HepG2 (cell line): ENCODE data around the gene SNU13. TPM values are rescaled to one million over a fixed set of nuclear protein-coding genes. Genes with fewer than 3 reads are reported as not detected.
A peak's percentile ranks its signal among the peaks of the same experiment; 100 is the strongest.

Experiments
- ARHGAP35 ChIP-seq: sonication (generic); formaldehyde crosslinking; IDR thresholded peaks from 2 replicates; pipeline ENCODE4 v1.9.0; 2022; ENCODE audit warnings: mild to moderate bottlenecking, inconsistent platforms, moderate library complexity, missing genetic modification reagents, borderline replicate concordance
- BCL3 ChIP-seq: sonication (generic); formaldehyde crosslinking; IDR thresholded peaks from 2 replicates; pipeline ENCODE4 v1.5.1; 2020; ENCODE audit warnings: mild to moderate bottlenecking, missing genetic modification reagents, moderate library complexity
- ELK4 ChIP-seq: sonication (generic); formaldehyde crosslinking; IDR thresholded peaks from 2 replicates; pipeline ENCODE4 v1.9.0; 2021; ENCODE audit warnings: missing genetic modification reagents, borderline replicate concordance
- FOXC1 ChIP-seq: sonication (generic); formaldehyde crosslinking; IDR thresholded peaks from 2 replicates; pipeline ENCODE4 v1.8.0; 2022; ENCODE audit warnings: mild to moderate bottlenecking, missing genetic modification reagents, borderline replicate concordance
- HES4 ChIP-seq: sonication (generic); formaldehyde crosslinking; IDR thresholded peaks from 2 replicates; pipeline ENCODE4 v1.9.0; 2021; ENCODE audit warnings: mild to moderate bottlenecking, missing genetic modification reagents, borderline replicate concordance
- HNF1B ChIP-seq: sonication (generic); formaldehyde crosslinking; IDR thresholded peaks from 2 replicates; pipeline ENCODE4 v1.5.1; 2020; ENCODE audit warnings: mild to moderate bottlenecking, moderate library complexity, missing genetic modification reagents
- HOMEZ ChIP-seq: IDR thresholded peaks from 2 replicates; pipeline ENCODE4 v1.6.1; 2016; ENCODE audit warnings: low read depth
- ISL2 ChIP-seq: sonication (generic); formaldehyde crosslinking; IDR thresholded peaks from 2 replicates; pipeline ENCODE4 v1.5.0; 2020; ENCODE audit warnings: missing genetic modification reagents
- KLF12 ChIP-seq: sonication (generic); formaldehyde crosslinking; IDR thresholded peaks from 2 replicates; pipeline ENCODE4 v1.4.0; 2020; ENCODE audit warnings: missing genetic modification reagents, borderline replicate concordance
- LBX2 ChIP-seq: sonication (generic); formaldehyde crosslinking; IDR thresholded peaks from 2 replicates; pipeline ENCODE4 v1.5.0; 2020; ENCODE audit warnings: missing genetic modification reagents, mild to moderate bottlenecking, borderline replicate concordance
- SALL2 ChIP-seq: sonication (generic); formaldehyde crosslinking; IDR thresholded peaks from 2 replicates; pipeline ENCODE4 v1.8.1; 2023; ENCODE audit warnings: mild to moderate bottlenecking, missing genetic modification reagents, inconsistent platforms
- SP5 ChIP-seq: IDR thresholded peaks from 2 replicates; pipeline ENCODE4 v1.6.1; 2016; ENCODE audit warnings: low read depth, borderline replicate concordance
- TAF15 ChIP-seq: fragments of 200-400 bp; formaldehyde crosslinking; IDR thresholded peaks from one replicate; pipeline ENCODE4 v1.6.1; 2018; ENCODE audit warnings: mild to moderate bottlenecking, low read depth, low read length; ENCODE audit not compliant: poor library complexity, severe bottlenecking
- ZBTB4 ChIP-seq: sonication (generic); formaldehyde crosslinking; IDR thresholded peaks from 2 replicates; pipeline ENCODE4 v1.4.0; 2020; ENCODE audit warnings: missing genetic modification reagents, mild to moderate bottlenecking, borderline replicate concordance
- ZNF138 ChIP-seq: sonication (generic); formaldehyde crosslinking; IDR thresholded peaks from 2 replicates; pipeline ENCODE4 v1.5.0; 2020; ENCODE audit warnings: mild to moderate bottlenecking, low read depth, missing genetic modification reagents
- ZNF317 ChIP-seq: sonication (generic); formaldehyde crosslinking; IDR thresholded peaks from 2 replicates; pipeline ENCODE4 v1.5.0; 2020; ENCODE audit warnings: mild to moderate bottlenecking, missing genetic modification reagents
- ZNF572 ChIP-seq: sonication (generic); formaldehyde crosslinking; IDR thresholded peaks from 2 replicates; pipeline ENCODE4 v1.5.1; 2020; ENCODE audit warnings: mild to moderate bottlenecking, missing genetic modification reagents
- polyA plus RNA-seq, 8 experiments: library from polyadenylated mRNA; depleted of rRNA in 3 of 8; stranded (reverse) in 7 of 8; unstranded in 1 of 8; fragments of >200 nt; fragmentation: Illumina TruSeq in 4 of 8; extraction: Trizol in 4 of 8; gene quantifications; 2 replicates each; pipeline versions ENCODE4 v1.2.1 to v1.2.3, GENCODE V29; 2011 to 2016; ENCODE audit warnings: low read depth in 4 of 8, missing spikeins in 1 of 8, mixed read lengths in 1 of 8; ENCODE audit not compliant: insufficient read depth in 1 of 8
- total RNA-seq, 5 experiments: library from RNA; depleted of rRNA; stranded (reverse); fragments of >200 nt; fragmentation: Illumina TruSeq; extraction: Trizol; gene quantifications; 2 replicates each; pipeline ENCODE4 v1.2.3, GENCODE V29; 2016; ENCODE audit warnings: low read depth in 1 of 5

SNU13 gene
- total and polyA plus RNA-seq, 2 of the 13 experiments (the other 11 are each of a cell fraction or from before 2014, with no cell fraction given): 203 to 287 TPM

GRCh38 chr22:41688365-41689211, at the start of gene SNU13 (continued):
- TF ChIP-seq ZBTB4 (no peak; the same call in 1 of the 2 replicates), ELK4 (CRISPR knock-in tag) (no peak), HOMEZ (CRISPR knock-in tag) (no peak), ARHGAP35 (0 out of 2 replicates have a peak, but pooled peaks have one; percentile 36), ZNF138 (CRISPR knock-in tag) (no peak), HES4 (CRISPR knock-in tag) (peak; percentile 78; the same call in 1 of the 2 replicates), FOXC1 (CRISPR knock-in tag) (peak; percentile 94), HNF1B (CRISPR knock-in tag) (0 out of 2 replicates have a peak, but pooled peaks have one; percentile 67), TAF15 (no peak), ZNF572 (CRISPR knock-in tag) (0 out of 2 replicates have a peak, but pooled peaks have one; percentile 4), LBX2 (CRISPR knock-in tag) (no peak), ISL2 (CRISPR knock-in tag) (peak; percentile 68), SP5 (CRISPR knock-in tag) (peak; percentile 50; the same call in 1 of the 2 replicates), BCL3 (CRISPR knock-in tag) (no peak; the same call in 1 of the 2 replicates), KLF12 (CRISPR knock-in tag) (no peak; the same call in 1 of the 2 replicates), SALL2 (CRISPR knock-in tag) (peak; percentile 83; the same call in 1 of the 2 replicates), ZNF317 (CRISPR knock-in tag) (peak; percentile 38; the same call in 1 of the 2 replicates)
